ENCODE measurements around the gene MUC13.

MUC13 gene

GRCh38 chr3:124942613-124943012 lies 8.1 kb upstream of the MUC13 start:
- no peak for DNase-seq

GRCh38 chr3:124941771-124942170 lies 7.2 kb upstream of the MUC13 start:
- DNase-seq = no peak

DNA sequence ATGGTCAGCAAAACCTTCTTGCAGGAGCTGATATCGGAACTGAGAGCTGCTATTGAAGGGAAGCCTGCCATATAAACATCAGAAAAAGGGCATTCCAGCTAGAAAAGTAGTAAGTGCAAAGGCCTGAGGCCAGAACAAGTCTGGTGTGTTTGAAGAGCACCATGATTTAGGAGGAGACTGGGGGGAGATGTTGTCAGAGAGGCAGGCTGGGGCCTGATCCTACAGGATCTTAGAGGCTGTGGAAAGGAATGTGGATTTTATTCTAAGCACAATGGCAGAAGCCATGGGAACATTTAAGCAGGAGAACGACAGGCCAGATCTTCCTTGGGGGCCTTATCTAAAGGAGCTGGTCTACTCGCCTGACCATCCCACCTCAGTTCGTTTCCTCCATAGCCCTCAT lies 5.1 kb upstream of the MUC13 start:
- DNase-seq = no peak

GRCh38 chr3:124938896-124939295 lies 4.3 kb upstream of the MUC13 start:
- DNase-seq = no peak

DNA sequence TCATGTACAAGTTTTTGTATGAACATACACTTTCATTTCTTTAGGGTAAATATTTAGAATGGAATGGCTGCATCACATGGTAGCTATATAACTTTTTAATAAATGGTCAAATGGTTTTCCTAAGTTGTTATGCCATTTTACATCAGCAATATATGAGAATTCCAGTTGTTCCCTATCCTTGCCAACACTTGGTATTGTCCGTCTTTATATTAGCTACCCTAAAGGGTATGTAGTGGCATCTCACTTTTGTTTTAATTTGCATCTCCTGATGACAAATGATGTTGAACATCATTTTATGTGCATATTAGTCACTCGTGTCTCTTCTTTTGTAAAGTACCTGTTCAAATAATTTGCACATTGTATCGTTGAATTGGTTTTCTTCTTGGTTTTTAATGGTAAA lies 2.5 kb upstream of the MUC13 start:
- DNase-seq = no peak

GRCh38 chr3:124935794-124936542 lies 1.4 kb upstream of the MUC13 start:
- DNase-seq = no peak

DNA sequence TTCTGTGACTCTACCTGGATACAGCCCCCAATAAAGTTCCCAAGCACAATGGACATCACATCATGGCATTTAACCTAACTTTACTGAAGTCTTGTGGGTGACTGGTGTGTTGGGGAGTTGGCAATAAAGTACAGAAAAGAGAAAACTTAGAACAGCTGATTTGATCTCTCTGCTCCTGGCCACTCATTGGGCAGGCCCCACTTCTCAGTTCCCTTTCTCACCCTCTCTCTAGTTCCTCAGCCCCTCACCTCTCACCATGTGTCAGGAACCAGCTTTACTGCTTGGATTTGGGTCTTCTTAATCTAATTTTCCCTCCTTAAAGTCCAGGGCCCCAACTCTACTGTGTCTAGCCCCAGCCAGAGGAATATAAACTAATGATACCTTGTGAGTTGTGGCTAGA lies 713 bp upstream of the MUC13 start:
- no peak for DNase-seq

DNA sequence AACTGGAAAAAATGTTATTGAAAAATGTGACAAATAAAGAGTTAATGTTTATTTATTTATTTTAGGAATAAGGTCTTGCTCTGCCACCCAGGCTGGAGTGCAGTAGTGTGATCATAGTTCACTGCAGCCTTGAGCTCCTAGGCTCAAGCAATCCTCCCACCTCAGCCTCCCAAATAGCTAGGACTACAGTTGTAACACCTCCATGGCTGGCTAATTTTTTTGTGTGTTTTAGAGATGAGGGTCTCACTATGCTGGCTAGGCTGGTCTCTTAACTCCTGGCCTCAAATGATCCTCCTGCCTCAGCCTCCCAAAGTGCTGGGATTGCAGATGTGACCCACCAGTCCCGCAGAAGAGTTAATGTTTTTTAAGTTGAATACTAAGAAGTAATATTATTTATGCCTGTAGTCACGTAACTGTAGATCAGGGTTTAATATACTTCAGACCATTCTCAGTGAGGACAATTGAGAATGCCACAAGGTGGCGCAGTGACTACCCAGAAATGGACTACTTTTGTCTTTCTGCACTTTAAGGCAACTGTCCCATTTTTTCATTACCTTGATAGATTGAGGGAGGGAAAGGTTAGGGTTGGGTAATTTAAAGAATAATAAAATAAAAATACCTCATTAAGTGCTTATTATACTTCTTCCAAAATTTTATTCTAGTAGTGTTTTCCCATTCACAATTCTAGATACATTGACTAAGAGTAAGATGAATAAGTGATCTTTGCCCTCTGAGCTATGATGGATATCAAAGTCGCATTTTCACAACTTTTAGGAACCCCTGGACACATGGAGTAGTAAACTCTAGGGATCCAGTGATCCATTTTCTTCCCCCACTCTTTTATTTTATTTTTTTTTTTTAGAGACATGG lies 6.0 kb downstream of the MUC13 start:
- DNase-seq = peak; percentile 41

- no peak for DNase-seq
Measured at GRCh38 chr3:124927574-124928045, 6.9 kb downstream of the MUC13 start.

- DNase-seq = no peak
Measured at GRCh38 chr3:124926426-124927101, 8.0 kb downstream of the MUC13 start.

DNA sequence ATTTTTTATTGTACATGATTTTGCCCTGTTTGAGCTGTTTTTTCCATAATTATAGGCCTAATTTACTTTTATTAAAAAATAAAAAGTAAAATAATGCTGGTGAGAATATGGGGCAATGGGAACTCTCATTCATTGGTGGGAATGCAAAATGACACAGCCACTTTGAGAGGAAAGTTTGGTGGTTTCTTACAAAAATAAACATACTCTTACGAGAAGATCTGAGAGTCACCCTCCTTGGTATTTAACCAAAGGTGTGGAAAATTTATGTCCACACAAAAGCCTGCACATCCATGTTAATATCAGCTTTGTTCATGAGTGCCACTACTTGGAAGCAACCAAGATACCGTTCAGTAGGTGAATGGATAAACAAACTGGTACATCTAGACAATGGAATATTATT lies 9.8 kb downstream of the MUC13 start:
- DNase-seq = no peak

- DNase-seq = no peak
Measured at GRCh38 chr3:124923833-124924232, 10.7 kb downstream of the MUC13 start.

DNA sequence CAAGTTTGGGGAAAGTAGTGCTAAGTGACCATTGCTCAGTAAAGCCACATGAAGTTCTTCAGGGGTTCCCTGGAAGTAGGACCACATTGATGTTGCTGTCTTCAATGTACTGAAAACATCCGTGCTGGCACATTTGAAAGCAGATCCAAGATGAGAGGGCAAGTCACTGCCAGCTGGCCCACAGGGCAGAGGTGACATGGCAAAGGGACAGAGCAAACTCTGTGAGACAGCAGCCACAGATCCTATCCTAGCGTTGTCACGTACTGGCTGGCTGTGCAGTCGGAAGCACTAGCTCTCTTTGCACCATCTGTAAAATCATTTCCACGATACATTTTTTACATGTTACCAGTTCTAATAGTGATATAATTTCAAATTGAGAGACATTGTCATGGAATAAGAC lies 13.8 kb downstream of the MUC13 start:
- no peak for DNase-seq

GRCh38 chr3:124919756-124920155 lies 14.8 kb downstream of the MUC13 start:
- DNase-seq = no peak

DNA sequence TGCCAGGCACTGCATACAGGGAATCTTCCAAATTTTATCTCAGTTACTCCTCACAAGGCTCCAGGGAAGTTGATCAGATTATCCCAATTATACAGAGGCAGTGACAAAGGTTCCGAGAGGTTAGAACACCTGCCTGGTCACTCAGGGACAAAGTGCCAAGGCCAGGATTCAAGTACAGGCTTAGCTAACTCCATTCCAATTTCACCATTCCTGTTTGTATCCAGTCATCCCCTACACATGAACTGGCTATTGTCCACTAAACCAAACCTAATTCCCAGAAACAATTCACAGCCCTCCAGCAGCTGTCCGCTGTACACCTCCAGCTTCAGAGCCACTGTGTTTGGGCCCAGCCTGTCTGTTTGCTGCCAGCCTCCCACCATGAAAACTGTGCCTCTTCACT lies 16.0 kb downstream of the MUC13 start:
- DNase-seq = no peak

GRCh38 chr3:124916837-124917409 lies 17.6 kb downstream of the MUC13 start:
- no peak for DNase-seq

DNA sequence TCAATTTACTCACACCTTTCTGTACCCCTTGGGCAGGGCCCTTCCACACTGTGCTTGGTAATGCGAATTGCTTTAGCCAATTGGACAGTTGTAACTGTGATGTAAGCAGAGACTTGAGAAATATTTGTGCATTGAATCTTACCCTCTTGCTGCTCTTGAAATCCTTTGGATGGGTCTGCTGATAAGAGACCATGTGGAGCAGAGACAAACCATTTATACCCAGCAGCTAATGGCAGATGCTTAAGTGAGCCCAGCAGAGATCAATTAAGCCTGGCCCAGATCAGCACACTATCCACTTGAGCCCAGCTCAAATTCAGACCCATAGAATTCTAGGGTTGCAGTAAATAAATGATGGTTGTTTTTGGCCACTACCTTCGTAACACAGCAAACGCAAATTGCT lies 19.3 kb downstream of the MUC13 start:
- DNase-seq = no peak

DNA sequence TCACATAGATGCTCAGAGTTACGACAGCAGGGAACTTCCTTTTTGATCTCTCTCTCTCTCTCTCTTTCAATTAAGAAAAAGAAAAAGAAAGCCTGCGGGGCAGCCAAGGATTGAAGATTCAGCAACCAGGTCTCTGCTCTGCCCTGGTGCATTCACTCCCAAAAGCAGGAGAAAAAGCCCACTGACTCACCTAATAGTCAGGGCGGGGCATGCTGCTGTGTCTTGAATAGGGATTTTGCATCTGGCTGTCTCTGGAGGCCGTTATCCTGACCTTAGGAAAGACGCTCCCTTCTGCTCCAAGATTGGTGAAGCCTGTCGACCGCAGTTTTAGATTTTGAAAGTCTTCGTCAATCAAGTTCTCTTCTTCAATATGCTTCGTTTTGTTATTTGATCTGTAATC lies 26.6 kb downstream of the MUC13 start:
- no peak for DNase-seq

DNA sequence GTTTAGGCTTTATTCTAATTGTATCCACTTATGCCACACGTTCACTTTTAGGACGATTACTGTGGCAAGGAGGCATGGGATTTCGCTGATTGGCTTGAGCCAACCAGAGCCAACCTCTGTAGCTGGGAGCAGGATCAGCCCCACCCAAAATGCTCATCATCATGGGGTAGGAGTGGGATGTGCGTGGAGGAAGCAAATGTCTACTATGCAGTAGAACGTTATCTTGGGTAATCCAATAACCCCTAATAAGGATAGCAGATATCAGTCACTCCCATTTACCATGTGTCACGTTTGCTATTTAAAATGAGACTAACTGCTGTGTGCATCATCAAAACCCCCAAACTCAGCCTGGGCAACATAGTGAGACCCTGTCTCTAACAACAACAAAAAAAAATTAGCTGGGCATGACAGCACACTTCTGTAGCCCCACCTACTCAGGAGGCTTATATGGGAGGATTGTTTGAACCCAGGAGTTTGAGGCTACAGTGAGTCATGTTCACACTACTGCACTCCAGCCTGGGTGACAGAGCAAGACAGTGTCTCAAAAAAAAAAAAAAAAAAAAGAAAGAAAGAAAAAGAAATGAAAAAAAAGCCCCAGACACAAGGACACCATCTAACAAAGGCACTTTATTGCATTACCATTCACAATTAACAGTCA lies 29.6 kb downstream of the MUC13 start:
- DNase-seq = no peak

- DNase-seq = no peak
Measured at GRCh38 chr3:124903896-124904834, 30.4 kb downstream of the MUC13 start.

- no peak for DNase-seq
Measured at GRCh38 chr3:124896824-124897526, 37.6 kb downstream of the MUC13 start.
